Lung (tissue), 12 donors: Measurements from ENCODE around the gene GLRX5. TPM values are rescaled to one million over a fixed set of nuclear protein-coding genes. Genes with fewer than 3 reads are reported as not detected.
A peak's percentile ranks its signal among the peaks of the same experiment; 100 is the strongest.

Experiments
- ATAC-seq: fragments of 200-7000 bp; cut with Tn5 transposase; one replicate; pipeline ENCODE4 v1.9.1; 2020; ENCODE audit warnings: moderate number of reproducible peaks; ENCODE audit not compliant: insufficient read depth, low FRiP score
- DNase-seq, 3 donors: peaks; one replicate each; pipeline ENCODE4 v3.0.0-alpha.2; 2013 to 2017
- H3K27ac ChIP-seq, 2 donors: one replicate each; pipeline ENCODE4 v1.5.1; 2013; ENCODE audit warnings: mild to moderate bottlenecking in 2 of 2, moderate library complexity in 2 of 2, control low read depth in 1 of 2, inconsistent platforms in 1 of 2, low read depth in 1 of 2, low read length in 1 of 2
- H3K27me3 ChIP-seq, 3 donors: one replicate each; pipeline ENCODE4 v1.5.1; 2013; ENCODE audit warnings: low read length in 2 of 3; ENCODE audit not compliant: control insufficient read depth in 3 of 3, insufficient read depth in 3 of 3
- H3K36me3 ChIP-seq, 4 donors: one replicate each; pipeline ENCODE4 v1.5.1; 2013; ENCODE audit warnings: low read length in 4 of 4, mild to moderate bottlenecking in 1 of 4, moderate library complexity in 1 of 4; ENCODE audit not compliant: control insufficient read depth in 4 of 4, insufficient read depth in 4 of 4
- H3K4me1 ChIP-seq, 5 donors: one replicate each; pipeline ENCODE4 v1.5.1; 2013; ENCODE audit warnings: low read length in 5 of 5, mild to moderate bottlenecking in 2 of 5, moderate library complexity in 1 of 5; ENCODE audit not compliant: control insufficient read depth in 5 of 5, insufficient read depth in 5 of 5
- H3K4me3 ChIP-seq: one replicate; pipeline ENCODE4 v1.5.1; 2013; ENCODE audit warnings: mild to moderate bottlenecking, control low read depth, moderate library complexity
- H3K9ac ChIP-seq, 2 donors: one replicate each; pipeline ENCODE4 v1.5.1; 2013; ENCODE audit warnings: low read length in 2 of 2, control low read depth in 1 of 2; ENCODE audit not compliant: insufficient read depth in 1 of 2
- H3K9me3 ChIP-seq, 4 donors: one replicate each; pipeline ENCODE4 v1.5.1; 2013; ENCODE audit warnings: low read length in 3 of 4, mild to moderate bottlenecking in 1 of 4, moderate library complexity in 1 of 4; ENCODE audit not compliant: control insufficient read depth in 4 of 4, insufficient read depth in 3 of 4
- WGBS, 2 donors: extraction: QIAGEN DNeasy Blood & Tissue Kit; methylation state at CpG; one replicate each; pipeline ENCODE4 v1.1.7; 2013; 5-methylcytosine and 5-hydroxymethylcytosine counted together
- polyA plus RNA-seq, 2 donors: library from polyadenylated mRNA; stranded (reverse); fragments of 200-250 nt; gene quantifications; one replicate each; pipeline ENCODE4 v1.2.1, GENCODE V29; 2013
- total RNA-seq, 2 donors: library from RNA; depleted of rRNA in 1 of 2; stranded (reverse); fragments of >200 nt in 1 of 2; gene quantifications; one replicate each; pipeline ENCODE4 v1.2.1, GENCODE V29; 2014 to 2021
- TF ChIP-seq, protein P1 (sequence below): IDR thresholded peaks from 2 replicates; pipeline ENCODE4 v1.5.1; 2012; ENCODE audit warnings: mild to moderate bottlenecking; ENCODE audit errors: control extremely low read depth, extremely low read depth
- donor health status: control.
- donor health status: control.
- donor health status: Bipolar disorder and iron deficiency.
- donor health status: healthy.
- donor health status: DM: yes; HTN: yes; CAD: no.

The GLRX5 gene
- total and polyA plus RNA-seq, 4 donors = 22.4 to 35.6 (median 29.1) TPM

DNA sequence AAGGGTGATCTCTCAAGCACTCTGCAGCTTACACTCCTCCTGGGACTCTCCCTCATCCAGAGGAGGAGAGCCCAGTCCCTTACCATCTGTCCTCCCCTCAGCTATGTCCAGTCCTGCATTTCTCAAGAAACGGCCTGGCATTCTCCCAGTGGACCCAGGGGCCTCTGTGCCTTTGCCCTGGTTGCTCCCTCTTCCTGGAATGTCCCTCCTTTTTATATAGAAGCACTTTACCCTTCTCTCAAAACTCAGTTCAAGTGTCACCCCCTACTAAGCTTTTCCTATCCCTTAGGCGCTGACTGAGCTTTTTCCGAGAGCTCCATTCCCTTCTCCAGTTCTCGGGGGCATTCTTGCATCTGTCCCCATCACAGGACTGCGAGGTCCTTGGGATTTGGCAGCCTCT, 8.9 kb upstream of the GLRX5 start:
- peaks cover 4 to 25% (median 14%) of the 10 kb centered on the region in 5 donors for H3K4me1 ChIP-seq
- H3K27ac ChIP-seq = peak overlapping the region in 1 of 2 donors; percentile 61
- WGBS, 2 donors = 81 to 88% methylated on average over 5 of the region's 5 CpGs
- H3K4me3 ChIP-seq = no peak overlapping the region
- no peak overlapping the region for H3K9ac ChIP-seq
- H3K27me3 ChIP-seq = no peaks in the 10 kb centered on the region
- DNase-seq = no peak
- no peaks in the 10 kb centered on the region for H3K9me3 ChIP-seq
- peaks cover 0 to 6% (median 3%) of the 10 kb centered on the region in 4 donors for H3K36me3 ChIP-seq
- ATAC-seq = no peak
- TF ChIP-seq, protein P1, sequence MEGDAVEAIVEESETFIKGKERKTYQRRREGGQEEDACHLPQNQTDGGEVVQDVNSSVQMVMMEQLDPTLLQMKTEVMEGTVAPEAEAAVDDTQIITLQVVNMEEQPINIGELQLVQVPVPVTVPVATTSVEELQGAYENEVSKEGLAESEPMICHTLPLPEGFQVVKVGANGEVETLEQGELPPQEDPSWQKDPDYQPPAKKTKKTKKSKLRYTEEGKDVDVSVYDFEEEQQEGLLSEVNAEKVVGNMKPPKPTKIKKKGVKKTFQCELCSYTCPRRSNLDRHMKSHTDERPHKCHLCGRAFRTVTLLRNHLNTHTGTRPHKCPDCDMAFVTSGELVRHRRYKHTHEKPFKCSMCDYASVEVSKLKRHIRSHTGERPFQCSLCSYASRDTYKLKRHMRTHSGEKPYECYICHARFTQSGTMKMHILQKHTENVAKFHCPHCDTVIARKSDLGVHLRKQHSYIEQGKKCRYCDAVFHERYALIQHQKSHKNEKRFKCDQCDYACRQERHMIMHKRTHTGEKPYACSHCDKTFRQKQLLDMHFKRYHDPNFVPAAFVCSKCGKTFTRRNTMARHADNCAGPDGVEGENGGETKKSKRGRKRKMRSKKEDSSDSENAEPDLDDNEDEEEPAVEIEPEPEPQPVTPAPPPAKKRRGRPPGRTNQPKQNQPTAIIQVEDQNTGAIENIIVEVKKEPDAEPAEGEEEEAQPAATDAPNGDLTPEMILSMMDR = no peak

DNA sequence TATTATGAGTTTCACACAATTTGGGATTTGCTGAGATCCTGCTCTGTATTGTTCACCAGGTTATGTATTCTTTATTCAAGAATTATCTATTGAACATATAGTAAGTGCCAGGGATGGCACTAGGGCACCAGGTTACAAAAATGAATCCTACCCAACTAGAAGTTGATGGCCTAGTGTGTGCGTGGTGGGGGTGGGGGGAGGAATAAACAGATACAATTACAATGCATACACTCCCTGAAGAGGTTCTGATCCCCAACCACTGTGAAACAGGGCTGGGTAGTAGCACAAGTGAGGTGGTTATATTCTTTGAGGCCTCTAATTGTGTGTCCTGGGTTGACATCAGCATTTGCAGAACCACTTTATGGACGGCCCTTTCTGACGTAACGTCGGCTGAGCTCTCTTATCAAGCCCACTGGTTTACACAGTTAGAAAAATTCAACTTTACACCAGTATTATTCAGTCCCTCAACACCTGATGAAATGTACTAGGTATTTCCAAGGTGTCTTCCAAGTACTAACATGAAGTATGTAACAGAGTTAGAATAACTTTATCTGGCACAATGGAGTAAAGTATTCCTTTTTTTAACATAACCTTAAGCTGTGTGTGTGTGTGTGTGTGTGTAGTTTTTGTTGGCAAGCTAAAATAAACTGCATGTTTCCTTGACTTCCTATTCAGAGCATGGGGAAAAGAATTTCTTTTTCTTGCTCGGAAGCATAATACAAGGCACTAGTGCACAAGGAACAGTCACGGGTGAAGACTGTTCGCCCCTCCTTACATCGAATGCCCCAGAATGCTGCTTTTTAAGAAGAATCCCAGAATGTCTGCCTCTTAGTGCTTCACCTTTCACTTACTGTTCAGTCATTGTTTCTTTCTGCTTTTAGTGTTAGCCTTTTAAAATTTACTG, 8.1 kb upstream of the GLRX5 start:
- WGBS, 2 donors = 30 to 33% methylated on average over 9 of the region's 9 CpGs
- peak in 1 of 3 donors; percentile 53 for DNase-seq
- no peaks in the 10 kb centered on the region for H3K9me3 ChIP-seq
- no peaks in the 10 kb centered on the region for H3K27me3 ChIP-seq
- TF ChIP-seq, protein P1 = no peak
- H3K4me1 ChIP-seq = peaks cover 7 to 24% (median 21%) of the 10 kb centered on the region in 5 donors
- H3K36me3 ChIP-seq = peaks cover 0 to 6% (median 3%) of the 10 kb centered on the region in 4 donors
- H3K4me3 ChIP-seq = no peak overlapping the region
- ATAC-seq = no peak
- peak overlapping the region in 1 of 2 donors; percentile 77 for H3K27ac ChIP-seq
- H3K9ac ChIP-seq = peak overlapping the region in 1 of 2 donors; percentile 20

DNA sequence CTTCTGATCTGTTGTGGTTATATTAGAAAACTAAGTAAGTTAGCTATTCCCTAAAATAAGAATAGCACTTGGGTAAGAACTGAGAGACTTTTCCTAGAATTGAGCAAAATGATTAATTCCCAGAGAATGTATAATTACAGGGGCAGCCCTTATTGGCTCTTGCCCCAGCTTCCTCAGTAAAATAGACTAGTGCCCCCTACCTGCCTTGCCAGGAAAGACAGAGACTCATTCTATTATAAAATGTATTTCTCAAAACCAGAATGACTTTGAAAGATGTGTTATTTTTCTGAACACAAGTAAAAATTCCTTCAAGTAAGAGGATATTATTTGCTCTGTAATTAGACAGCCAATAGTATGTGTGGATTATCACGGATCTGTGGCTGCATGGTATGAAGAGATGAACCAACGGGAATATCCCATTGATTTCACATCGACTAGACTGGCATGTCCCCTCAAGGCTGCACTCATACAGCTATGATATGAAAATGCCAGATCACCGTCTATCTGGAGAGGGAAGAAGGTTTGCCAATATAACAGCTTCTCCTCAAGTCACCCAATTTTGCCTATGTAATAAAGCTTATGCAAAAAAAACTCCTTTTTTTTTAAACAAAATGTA, 7.4 kb upstream of the GLRX5 start:
- no peaks in the 10 kb centered on the region for H3K9me3 ChIP-seq
- H3K4me3 ChIP-seq = no peak overlapping the region
- ATAC-seq = peak; percentile 61
- peak; percentile 40 to 74 (median 57) for DNase-seq
- H3K36me3 ChIP-seq = peaks cover 0 to 7% (median 4%) of the 10 kb centered on the region in 4 donors
- H3K9ac ChIP-seq = peak overlapping the region in 1 of 2 donors; percentile 20
- TF ChIP-seq, protein P1 = peak; percentile 87
- no peak overlapping the region for H3K27ac ChIP-seq
- 57 to 62% methylated on average over 4 of the region's 4 CpGs for WGBS, 2 donors
- H3K4me1 ChIP-seq = peaks cover 14 to 29% (median 25%) of the 10 kb centered on the region in 5 donors
- no peaks in the 10 kb centered on the region for H3K27me3 ChIP-seq
